SU-DHL-6 (cell line): Measurements from ENCODE around the gene BEST1.

Experiments used
- EZH2phosphoT487 ChIP-seq: fragments of 200-600 bp; sonication (generic), shearing (Covaris generic); conservative IDR thresholded peaks from 2 replicates; pipeline ENCODE4 v1.6.1; 2018; ENCODE audit warnings: mild to moderate bottlenecking, antibody characterized with exemption, low read length, moderate library complexity, mixed read lengths
- TF ChIP-seq, protein P1 (sequence below): fragments of 200-600 bp; sonication (generic); IDR thresholded peaks from one replicate; pipeline ENCODE4 v1.5.1; 2017; ENCODE audit warnings: antibody characterized with exemption, mild to moderate bottlenecking, low read length, moderate library complexity; ENCODE audit not compliant: insufficient read depth, poor library complexity, severe bottlenecking

- TF ChIP-seq, protein P1, sequence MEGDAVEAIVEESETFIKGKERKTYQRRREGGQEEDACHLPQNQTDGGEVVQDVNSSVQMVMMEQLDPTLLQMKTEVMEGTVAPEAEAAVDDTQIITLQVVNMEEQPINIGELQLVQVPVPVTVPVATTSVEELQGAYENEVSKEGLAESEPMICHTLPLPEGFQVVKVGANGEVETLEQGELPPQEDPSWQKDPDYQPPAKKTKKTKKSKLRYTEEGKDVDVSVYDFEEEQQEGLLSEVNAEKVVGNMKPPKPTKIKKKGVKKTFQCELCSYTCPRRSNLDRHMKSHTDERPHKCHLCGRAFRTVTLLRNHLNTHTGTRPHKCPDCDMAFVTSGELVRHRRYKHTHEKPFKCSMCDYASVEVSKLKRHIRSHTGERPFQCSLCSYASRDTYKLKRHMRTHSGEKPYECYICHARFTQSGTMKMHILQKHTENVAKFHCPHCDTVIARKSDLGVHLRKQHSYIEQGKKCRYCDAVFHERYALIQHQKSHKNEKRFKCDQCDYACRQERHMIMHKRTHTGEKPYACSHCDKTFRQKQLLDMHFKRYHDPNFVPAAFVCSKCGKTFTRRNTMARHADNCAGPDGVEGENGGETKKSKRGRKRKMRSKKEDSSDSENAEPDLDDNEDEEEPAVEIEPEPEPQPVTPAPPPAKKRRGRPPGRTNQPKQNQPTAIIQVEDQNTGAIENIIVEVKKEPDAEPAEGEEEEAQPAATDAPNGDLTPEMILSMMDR: no peak
- no peak for TF ChIP-seq EZH2phosphoT487
Observed at GRCh38 chr11:61959678-61960077, 9.5 kb downstream of the BEST1 start.
